MM.1S (cell line): ENCODE results near the gene PCSK9.

Source experiments
- CTCF ChIP-seq: fragments of 300-600 bp; sonication (generic); IDR thresholded peaks from 2 replicates; pipeline ENCODE4 v1.5.1; 2016; ENCODE audit warnings: antibody characterized with exemption, low read length, mixed read lengths
- EZH2phosphoT487 ChIP-seq: fragments of 300-600 bp; sonication (generic); IDR thresholded peaks from 2 replicates; pipeline ENCODE4 v1.6.1; 2018; ENCODE audit warnings: antibody characterized with exemption, low read length

GRCh38 chr1:55033265-55033614, 6.1 kb upstream of the PCSK9 start:
- TF ChIP-seq CTCF: no peak
- TF ChIP-seq EZH2phosphoT487: no peak
